HepG2 (cell line): ENCODE data around the gene PDHX. TPM values are rescaled to one million over a fixed set of nuclear protein-coding genes. Genes with fewer than 3 reads are reported as not detected.

ENCODE experiments used
- BCL3 ChIP-seq: sonication (generic); formaldehyde crosslinking; IDR thresholded peaks from 2 replicates; pipeline ENCODE4 v1.5.1; 2020; ENCODE audit warnings: mild to moderate bottlenecking, missing genetic modification reagents, moderate library complexity
- BRF2 ChIP-seq: sonication (generic); formaldehyde crosslinking; IDR thresholded peaks from 2 replicates; pipeline ENCODE4 v1.8.1; 2022; ENCODE audit warnings: mild to moderate bottlenecking, missing genetic modification reagents
- CENPBD1 ChIP-seq: sonication (generic); formaldehyde crosslinking; IDR thresholded peaks from 2 replicates; pipeline ENCODE4 v1.8.0; 2022; ENCODE audit warnings: missing genetic modification reagents, low read depth, mild to moderate bottlenecking, borderline replicate concordance
- CERS6 ChIP-seq: sonication (generic); formaldehyde crosslinking; IDR thresholded peaks from 2 replicates; pipeline ENCODE4 v1.5.0; 2020; ENCODE audit warnings: missing genetic modification reagents
- GTF2F1 ChIP-seq: fragments of 150-350 bp; IDR thresholded peaks from 2 replicates; pipeline ENCODE4 v1.6.1; 2014; ENCODE audit warnings: low read length
- KDM6A ChIP-seq: IDR thresholded peaks from 2 replicates; pipeline ENCODE4 v1.6.1; 2016; ENCODE audit warnings: low read depth
- MXI1 ChIP-seq: IDR thresholded peaks from 3 replicates; pipeline ENCODE4 v1.6.1; 2012; ENCODE audit warnings: low read depth, low read length, inconsistent platforms, borderline replicate concordance
- RFXANK ChIP-seq: IDR thresholded peaks from 2 replicates; pipeline ENCODE4 v1.6.1; 2016
- SATB2 ChIP-seq: sonication (generic); formaldehyde crosslinking; IDR thresholded peaks from 2 replicates; pipeline ENCODE4 v1.5.0; 2020; ENCODE audit warnings: missing genetic modification reagents
- SIN3A ChIP-seq: IDR thresholded peaks from 2 replicates; pipeline ENCODE4 v1.6.1; 2011; ENCODE audit warnings: low read depth, mild to moderate bottlenecking, control low read depth, low read length, borderline replicate concordance
- SMARCE1 ChIP-seq: fragments of 450-650 bp; IDR thresholded peaks from 2 replicates; pipeline ENCODE4 v1.6.1; 2017; ENCODE audit warnings: borderline replicate concordance
- ZFP1 ChIP-seq: IDR thresholded peaks from 2 replicates; pipeline ENCODE4 v1.6.1; 2016
- ZFP82 ChIP-seq: sonication (generic); formaldehyde crosslinking; IDR thresholded peaks from 2 replicates; pipeline ENCODE4 v1.5.1; 2020; ENCODE audit warnings: mild to moderate bottlenecking, missing genetic modification reagents, borderline replicate concordance
- ZKSCAN1 ChIP-seq: fragments of 150-350 bp; IDR thresholded peaks from 2 replicates; pipeline ENCODE4 v1.6.1; 2014; ENCODE audit warnings: low read length
- ZNF280B ChIP-seq: sonication (generic); formaldehyde crosslinking; IDR thresholded peaks from 2 replicates; pipeline ENCODE4 v1.5.0; 2020; ENCODE audit warnings: missing genetic modification reagents, mild to moderate bottlenecking, borderline replicate concordance
- ZNF33A ChIP-seq: sonication (generic); formaldehyde crosslinking; IDR thresholded peaks from 2 replicates; pipeline ENCODE4 v1.5.1; 2020; ENCODE audit warnings: missing genetic modification reagents, mild to moderate bottlenecking, moderate library complexity, borderline replicate concordance
- ZNF354B ChIP-seq: sonication (generic); formaldehyde crosslinking; IDR thresholded peaks from 2 replicates; pipeline ENCODE4 v1.8.0; 2022; ENCODE audit warnings: mild to moderate bottlenecking, missing genetic modification reagents
- ZNF574 ChIP-seq: sonication (generic); formaldehyde crosslinking; IDR thresholded peaks from 2 replicates; pipeline ENCODE4 v1.4.0; 2020; ENCODE audit warnings: missing genetic modification reagents
- ZNF772 ChIP-seq: sonication (generic); formaldehyde crosslinking; IDR thresholded peaks from 2 replicates; pipeline ENCODE4 v1.5.0; 2020; ENCODE audit warnings: mild to moderate bottlenecking, missing genetic modification reagents
- ZNF850 ChIP-seq: sonication (generic); formaldehyde crosslinking; conservative IDR thresholded peaks from 2 replicates; pipeline ENCODE4 v1.9.0; 2021; ENCODE audit warnings: mild to moderate bottlenecking, missing genetic modification reagents
- ZSCAN21 ChIP-seq: sonication (generic); formaldehyde crosslinking; IDR thresholded peaks from 2 replicates; pipeline ENCODE4 v1.8.0; 2022; ENCODE audit warnings: mild to moderate bottlenecking, missing genetic modification reagents, moderate library complexity, borderline replicate concordance
- polyA plus RNA-seq, 8 experiments: library from polyadenylated mRNA; depleted of rRNA in 3 of 8; stranded (reverse) in 7 of 8; unstranded in 1 of 8; fragments of >200 nt; fragmentation: Illumina TruSeq in 4 of 8; extraction: Trizol in 4 of 8; gene quantifications; 2 replicates each; pipeline versions ENCODE4 v1.2.1 to v1.2.3, GENCODE V29; 2011 to 2016; ENCODE audit warnings: low read depth in 4 of 8, missing spikeins in 1 of 8, mixed read lengths in 1 of 8; ENCODE audit not compliant: insufficient read depth in 1 of 8
- total RNA-seq, 5 experiments: library from RNA; depleted of rRNA; stranded (reverse); fragments of >200 nt; fragmentation: Illumina TruSeq; extraction: Trizol; gene quantifications; 2 replicates each; pipeline ENCODE4 v1.2.3, GENCODE V29; 2016; ENCODE audit warnings: low read depth in 1 of 5

PDHX gene
- total and polyA plus RNA-seq, 2 of the 13 experiments (the other 11 are each of a cell fraction or from before 2014, with no cell fraction given) = 41.0 to 73.8 TPM

GRCh38 chr11:34916015-34916842 lies at the start of gene PDHX, which contains the start of gene APIP (continued):
- TF ChIP-seq MXI1 (peak; percentile 27; the same call in 1 of the 3 replicates), GTF2F1 (no peak), RFXANK (CRISPR knock-in tag) (no peak; the same call in 1 of the 2 replicates), CENPBD1 (CRISPR knock-in tag) (no peak), ZSCAN21 (peak; percentile 22; the same call in 1 of the 2 replicates), BCL3 (CRISPR knock-in tag) (peak; percentile 77), ZNF280B (CRISPR knock-in tag) (peak; percentile 2; the same call in 1 of the 2 replicates), ZNF33A (no peak), ZNF850 (no peak), CERS6 (no peak), KDM6A (CRISPR knock-in tag) (no peak), BRF2 (0 out of 2 replicates have a peak, but pooled peaks have one; percentile 52), ZFP82 (CRISPR knock-in tag) (no peak), ZKSCAN1 (no peak), ZNF772 (peak; percentile 81), SMARCE1 (no peak), SATB2 (CRISPR knock-in tag) (peak; percentile 52), ZNF574 (CRISPR knock-in tag) (peak; percentile 69; the same call in 1 of the 2 replicates), ZNF354B (CRISPR knock-in tag) (no peak), ZFP1 (no peak), SIN3A (peak; percentile 52; the same call in 1 of the 2 replicates)
